SK-N-DZ (cell line): Measurements from ENCODE around the gene EME2.

Source experiments
- DNase-seq: peaks from one replicate; pipeline ENCODE4 v3.0.0-alpha.2; 2015; ENCODE audit warnings: low spot score

Gene EME2

DNA sequence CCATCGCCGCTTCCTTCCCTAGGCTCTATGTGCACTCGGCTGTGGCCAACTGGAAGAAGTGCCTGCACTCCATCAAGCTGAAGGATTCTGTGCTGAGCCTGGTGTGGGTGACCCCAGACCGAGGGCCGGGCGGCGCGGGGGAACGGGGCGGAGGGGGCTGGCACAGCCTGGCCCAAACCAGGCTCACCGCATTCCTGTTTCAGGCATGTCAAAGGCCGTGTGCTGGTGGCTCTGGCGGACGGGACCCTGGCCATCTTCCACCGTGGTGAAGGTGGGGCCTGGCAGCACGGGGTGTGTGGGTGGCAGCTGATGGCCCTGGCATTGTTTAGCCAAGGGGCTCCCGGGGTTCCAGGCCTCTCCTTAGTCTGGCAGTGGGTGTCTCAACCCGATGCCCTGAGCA is 5.9 kb upstream of the EME2 start:
- no peak for DNase-seq

- no peak for DNase-seq
Observed at GRCh38 chr16:1767116-1767994, 5.3 kb upstream of the EME2 start.

GRCh38 chr16:1768061-1768766 is 4.4 kb upstream of the EME2 start:
- DNase-seq = no peak

DNA sequence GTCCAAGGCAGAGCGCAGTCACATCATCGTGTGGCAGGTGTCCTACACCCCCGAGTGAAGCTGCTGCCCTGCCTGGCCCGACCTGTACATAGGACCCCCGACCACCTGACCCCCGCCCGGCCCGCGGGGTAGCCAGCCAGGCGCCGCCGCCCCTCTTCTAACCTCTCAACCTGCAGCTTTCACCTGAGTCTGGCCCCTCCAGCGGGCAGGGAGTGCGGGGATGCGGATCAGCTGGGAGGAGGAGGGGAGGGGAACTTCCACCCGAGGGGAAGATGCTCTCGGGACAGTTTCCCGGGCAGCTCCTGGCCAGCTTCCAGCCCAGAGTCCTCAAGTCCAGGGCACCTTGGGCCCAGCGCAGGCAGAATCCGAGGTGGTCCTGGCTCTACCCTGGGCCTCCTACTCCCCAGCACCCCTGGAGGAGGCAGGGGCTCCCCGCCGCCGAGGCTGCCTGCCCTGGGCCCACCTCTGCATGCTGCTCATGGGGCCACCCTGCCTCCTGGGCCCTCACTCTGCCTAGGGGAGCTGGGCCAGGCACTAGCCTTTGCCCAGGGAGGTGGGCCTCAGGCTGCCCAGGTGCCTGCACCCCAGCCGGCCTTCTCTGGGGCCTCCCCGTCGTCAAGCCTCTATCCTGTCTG is 3.7 kb upstream of the EME2 start:
- DNase-seq = no peak

GRCh38 chr16:1769402-1770300 is 3.0 kb upstream of the EME2 start:
- no peak for DNase-seq

DNA sequence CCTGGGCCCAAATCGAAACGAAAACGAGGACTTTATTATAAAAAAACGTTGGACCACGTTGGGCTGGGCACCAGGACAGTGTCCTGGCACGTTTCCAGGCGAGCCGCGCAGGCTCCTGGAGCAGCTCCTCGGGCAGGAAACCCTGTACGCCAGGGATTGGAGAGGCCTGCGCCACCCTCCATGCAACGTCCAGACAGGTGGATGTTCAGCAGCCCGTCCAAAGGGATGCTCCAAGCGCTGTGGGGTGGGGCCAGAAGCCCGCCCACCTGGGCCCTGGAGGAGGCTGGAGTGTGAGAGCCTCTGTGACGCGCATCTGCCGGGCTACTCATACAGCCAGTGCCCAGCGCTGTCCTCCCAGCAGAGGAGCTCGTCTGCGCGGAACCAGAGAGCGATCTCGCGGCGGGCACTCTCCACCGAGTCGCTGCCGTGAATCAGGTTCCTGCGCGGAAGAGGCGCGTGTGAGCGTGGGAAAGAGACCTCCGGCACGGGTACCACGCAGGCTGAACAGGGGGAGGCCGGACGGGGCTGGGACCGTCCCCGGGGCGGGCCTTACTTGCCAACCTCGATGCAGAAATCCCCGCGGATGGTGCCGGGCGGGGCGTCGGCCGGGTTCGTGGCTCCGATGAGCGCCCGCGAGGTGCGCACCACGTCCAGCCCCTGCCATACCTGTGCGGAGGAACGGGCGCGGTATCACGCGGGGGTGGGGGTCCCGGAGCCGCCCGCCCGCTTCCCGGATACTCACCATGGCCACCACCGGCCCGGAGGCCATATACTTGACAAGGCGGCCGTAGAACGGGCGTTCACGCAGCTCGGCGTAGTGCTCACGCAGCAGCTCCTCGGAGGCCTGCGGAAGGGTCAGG is 2.1 kb upstream of the EME2 start:
- peak; percentile 54 for DNase-seq

- peak; percentile 63 for DNase-seq
Observed at GRCh38 chr16:1771188-1771863, 1.3 kb upstream of the EME2 start, which contains the start of gene NME3. Gene NME3, minus strand, starts transcription at chr16:1771543. Its CDS starts 9 bp downstream, at chr16:1771534.

DNA sequence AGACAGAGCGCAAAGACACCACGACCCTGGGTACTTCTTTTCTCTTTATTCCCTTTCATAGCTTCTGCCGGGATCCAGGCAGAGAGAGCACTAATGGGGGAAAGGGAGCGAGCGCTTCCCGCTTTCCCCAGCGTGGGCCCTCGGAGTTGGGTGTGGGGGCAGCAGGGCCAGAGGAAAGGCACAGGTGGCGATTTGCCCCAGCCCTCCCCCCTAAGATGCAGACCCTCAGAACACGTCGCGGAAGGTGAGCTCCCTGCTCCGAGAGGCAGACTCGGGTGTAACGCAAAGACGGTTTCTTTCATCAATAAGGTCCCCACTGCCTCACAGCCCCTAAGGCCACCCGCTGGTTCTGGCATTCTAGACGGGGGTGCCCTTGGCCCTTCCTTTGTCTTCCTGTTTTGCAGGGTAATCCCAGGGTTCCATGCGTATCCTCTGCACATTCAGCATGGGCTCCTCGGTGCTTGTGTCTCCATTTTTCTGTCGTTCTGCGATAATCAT is 697 bp upstream of the EME2 start:
- no peak for DNase-seq

DNA sequence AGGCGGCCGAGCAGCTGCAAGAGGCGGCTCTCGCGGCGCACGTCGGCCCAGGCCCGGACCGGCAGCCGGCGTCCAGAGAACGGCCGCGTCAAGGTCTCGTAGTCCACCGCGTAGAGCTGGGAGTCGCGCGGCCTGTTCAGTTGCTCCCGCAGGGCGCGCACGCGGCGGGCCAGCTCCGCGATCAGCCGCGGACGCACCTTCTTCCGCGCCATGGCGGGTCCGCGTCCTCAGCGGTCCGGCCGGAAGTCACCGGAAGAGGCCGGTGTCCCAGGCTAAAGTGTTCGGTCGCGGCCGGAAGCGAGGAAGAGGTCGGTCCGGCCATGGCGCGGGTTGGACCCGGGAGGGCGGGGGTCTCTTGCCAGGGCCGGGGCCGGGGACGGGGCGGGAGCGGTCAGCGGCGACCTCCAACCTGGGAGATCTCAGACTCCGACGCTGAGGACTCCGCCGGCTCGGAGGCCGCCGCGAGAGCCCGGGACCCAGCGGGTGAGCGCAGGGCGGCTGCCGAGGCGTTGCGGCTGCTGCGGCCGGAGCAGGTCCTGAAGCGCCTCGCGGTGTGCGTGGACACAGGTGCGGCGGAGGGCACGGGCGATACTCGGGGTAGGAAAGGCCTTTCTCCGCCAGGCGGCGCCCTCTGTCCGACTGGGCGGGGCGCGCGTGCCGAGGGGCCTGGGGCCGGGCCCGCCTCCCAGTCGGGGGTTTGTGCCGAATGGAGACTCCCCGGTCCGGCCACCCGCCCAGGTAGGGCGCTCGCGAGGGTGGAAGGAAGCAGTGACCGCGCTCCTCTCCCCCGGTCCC is 495 bp downstream of the EME2 start, which contains the start of gene MRPS34:
Gene MRPS34, minus strand, starts transcription at position 227 of the 795 bp plus-strand sequence. Its CDS starts 15 bp downstream, at position 212.
- peak; percentile 91 for DNase-seq

DNA sequence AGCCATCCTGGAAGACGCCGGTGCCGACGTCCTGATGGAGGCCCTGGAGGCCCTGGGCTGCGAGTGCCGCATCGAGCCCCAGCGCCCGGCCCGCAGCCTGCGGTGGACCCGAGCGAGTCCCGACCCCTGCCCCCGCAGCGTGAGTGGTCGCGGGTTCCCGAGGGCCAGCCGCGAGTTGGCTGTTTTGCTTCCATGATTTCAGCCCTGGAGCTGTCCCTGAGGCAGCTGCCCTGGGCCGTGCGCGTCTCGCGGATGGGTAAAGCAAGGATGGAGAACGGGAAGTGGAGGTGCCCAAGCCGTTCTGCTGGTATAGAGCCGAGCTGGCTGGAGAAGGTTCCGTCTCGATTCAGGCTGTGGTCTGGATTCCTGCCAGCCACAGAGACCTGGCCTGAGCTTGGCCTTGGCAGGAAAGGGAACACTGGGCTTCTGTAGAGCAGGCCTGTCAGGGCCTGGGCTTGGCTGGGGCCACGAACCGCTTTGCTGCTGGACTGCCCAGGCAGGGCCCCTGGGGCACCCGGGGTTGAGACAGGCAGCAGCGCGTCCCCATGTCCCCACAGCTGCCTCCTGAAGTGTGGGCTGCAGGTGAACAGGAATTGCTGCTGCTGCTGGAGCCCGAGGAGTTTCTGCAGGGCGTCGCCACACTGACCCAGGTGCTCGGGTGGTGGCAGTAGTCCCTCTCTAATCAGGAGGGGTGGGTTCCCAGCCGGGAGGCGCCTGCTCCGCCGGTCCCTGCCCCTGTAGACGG is 1.3 kb downstream of the EME2 start:
- DNase-seq = no peak

DNA sequence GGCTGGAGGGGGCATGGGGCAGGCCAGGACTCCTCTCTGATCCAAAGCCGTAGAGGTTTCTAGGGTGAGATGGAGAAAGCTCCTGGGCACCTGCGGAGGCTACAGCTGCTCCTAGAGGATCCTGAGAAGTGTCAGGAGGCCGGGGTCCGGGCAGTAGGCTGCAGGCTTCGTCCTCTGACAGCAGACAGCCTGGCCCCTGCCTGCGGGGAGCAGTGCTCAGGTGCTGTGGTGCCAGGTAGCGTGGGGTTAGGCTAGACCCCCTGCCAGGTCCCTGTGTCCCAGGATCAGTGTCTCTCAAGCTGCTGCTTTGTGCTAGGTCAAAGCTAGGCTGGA is 1.8 kb downstream of the EME2 start:
- no peak for DNase-seq

DNA sequence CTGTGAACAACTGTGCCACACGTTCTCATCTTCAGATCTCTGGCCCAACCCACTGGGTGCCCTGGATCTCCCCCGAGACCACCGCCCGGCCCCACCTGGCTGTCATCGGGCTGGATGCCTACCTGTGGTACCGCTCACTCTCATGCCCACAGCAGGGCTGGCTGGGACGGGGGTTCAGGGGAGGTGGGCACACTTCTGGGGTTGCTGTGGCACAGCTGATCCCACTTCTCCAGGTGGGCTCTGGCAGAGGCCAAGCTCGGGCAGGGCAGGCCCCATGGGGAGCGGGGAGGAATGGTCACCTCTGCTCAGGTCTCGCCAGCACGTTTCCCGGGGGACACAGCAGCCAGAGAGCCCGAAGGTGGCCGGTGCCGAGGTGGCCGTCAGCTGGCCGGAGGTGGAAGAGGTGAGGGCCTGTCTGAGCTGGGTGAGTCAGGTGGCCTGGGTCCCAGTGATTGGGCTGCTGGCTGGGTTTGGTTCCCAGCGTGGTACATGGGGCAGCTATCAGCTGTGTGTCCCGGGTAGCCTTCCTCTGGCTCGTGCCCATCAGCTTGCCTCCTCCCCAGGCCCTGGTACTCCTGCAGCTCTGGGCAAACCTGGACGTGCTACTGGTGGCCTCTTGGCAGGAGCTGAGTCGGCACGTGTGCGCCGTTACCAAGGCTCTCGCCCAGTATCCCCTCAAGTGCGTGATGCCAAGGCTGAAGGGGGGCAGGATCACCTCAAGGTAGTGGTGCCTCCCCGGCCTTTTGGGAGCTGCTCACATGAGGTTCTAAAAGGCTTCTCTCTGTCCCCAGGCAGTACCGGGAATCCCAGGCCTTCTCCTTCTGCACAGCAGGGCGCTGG is 2.6 kb downstream of the EME2 start:
- no peak for DNase-seq

DNA sequence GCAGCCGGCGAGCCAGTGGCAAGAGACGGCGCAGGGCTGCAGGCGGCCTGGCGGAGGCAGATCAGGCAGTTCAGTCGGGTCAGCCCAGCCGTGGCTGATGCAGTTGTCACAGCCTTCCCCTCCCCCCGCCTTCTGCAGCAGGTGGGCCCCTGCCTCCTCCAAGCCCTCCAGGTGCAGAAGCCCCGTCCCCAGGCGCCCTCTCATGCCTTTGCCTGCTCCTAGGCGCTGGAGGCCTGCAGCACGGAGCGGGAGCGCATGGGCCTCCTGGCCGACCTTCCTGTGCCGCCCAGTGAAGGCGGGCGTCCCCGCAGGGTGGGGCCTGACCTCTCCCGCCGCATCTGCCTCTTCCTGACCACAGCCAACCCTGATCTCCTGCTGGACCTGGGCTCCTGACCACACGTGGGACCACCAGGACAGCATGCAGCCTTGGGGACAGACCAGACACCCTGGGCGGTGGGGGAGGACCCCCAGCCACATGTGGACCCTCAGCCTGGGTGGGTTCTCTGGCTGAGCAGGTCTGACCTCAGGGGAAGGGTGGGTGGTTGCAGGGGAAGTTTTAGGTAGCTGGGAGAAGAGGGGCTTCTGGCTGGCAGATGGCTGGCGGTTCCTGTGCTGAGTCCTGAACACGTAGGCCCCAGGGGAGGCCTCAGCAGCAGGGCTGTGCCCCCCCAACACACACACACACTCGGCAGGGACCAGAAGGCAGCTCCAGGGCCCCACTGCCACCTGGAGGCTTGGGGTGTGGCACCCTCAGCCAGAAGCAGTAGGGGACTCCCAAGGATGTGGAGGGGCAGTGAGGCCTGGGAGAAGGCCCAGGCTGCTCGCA is 3.4 kb downstream of the EME2 start:
- no peak for DNase-seq

DNA sequence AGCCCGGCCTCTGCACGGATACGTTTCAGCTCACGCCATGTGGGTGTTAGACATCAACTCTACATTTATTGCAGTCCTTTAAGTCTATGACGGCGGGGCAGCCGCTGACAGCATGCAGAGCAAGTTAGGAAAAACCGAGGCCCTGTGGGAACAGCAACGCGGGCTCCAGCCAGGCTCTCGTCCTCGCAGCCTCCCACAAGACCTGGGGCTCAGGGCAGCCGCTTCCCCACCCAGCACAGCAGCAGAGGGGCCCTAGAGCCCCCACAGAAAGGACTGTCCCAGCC is 4.0 kb downstream of the EME2 start:
- DNase-seq = no peak

GRCh38 chr16:1776991-1777374 is 4.4 kb downstream of the EME2 start:
- DNase-seq = no peak

- no peak for DNase-seq
Observed at GRCh38 chr16:1777375-1778199, 5.0 kb downstream of the EME2 start.
